K562 (cell line): ENCODE data around the gene MLX. TPM values are rescaled to one million over a fixed set of nuclear protein-coding genes. Genes with fewer than 3 reads are reported as not detected.

Source experiments
- CBX3 ChIP-seq, 2 experiments: IDR thresholded peaks; 1 replicate in 1 of 2; 2 replicates in 1 of 2; pipeline ENCODE4 v1.6.1; 2012; ENCODE audit warnings: inconsistent platforms in 2 of 2, low read length in 2 of 2, borderline replicate concordance in 1 of 2, control low read depth in 1 of 2
- E2F1 ChIP-seq: sonication (generic); formaldehyde crosslinking; IDR thresholded peaks from 2 replicates; pipeline ENCODE4 v1.8.1; 2023; ENCODE audit warnings: mild to moderate bottlenecking, missing genetic modification reagents, moderate library complexity
- IRF1 ChIP-seq: sonication (generic); formaldehyde crosslinking; IDR thresholded peaks from 2 replicates; pipeline ENCODE4 v1.8.0; 2022; ENCODE audit warnings: missing genetic modification reagents, mild to moderate bottlenecking, borderline replicate concordance
- NEUROD1 ChIP-seq: fragments of 150-350 bp; IDR thresholded peaks from 2 replicates; pipeline ENCODE4 v1.6.1; 2014; ENCODE audit warnings: borderline replicate concordance, low read length, low read depth; ENCODE audit not compliant: partially characterized antibody
- NRF1 ChIP-seq, 2 experiments: fragments of 450-650 bp; IDR thresholded peaks in 1 of 2; conservative IDR thresholded peaks in 1 of 2; 2 replicates each; pipeline ENCODE4 v1.6.1; 2014; ENCODE audit warnings: mild to moderate bottlenecking in 2 of 2
- PHF20 ChIP-seq: fragments of 450-650 bp; IDR thresholded peaks from 2 replicates; pipeline ENCODE4 v1.6.1; 2018; ENCODE audit not compliant: partially characterized antibody
- PRDM10 ChIP-seq: fragments of 450-650 bp; IDR thresholded peaks from 2 replicates; pipeline ENCODE4 v1.6.1; 2018; ENCODE audit not compliant: partially characterized antibody
- PTBP1 ChIP-seq: fragments of 200-400 bp; formaldehyde crosslinking; IDR thresholded peaks from 2 replicates; pipeline ENCODE4 v1.6.1; 2017; ENCODE audit warnings: low read depth, low read length
- RREB1 ChIP-seq: fragments of 250-450 bp; sonication (Bioruptor Pico); IDR thresholded peaks from 2 replicates; pipeline ENCODE4 v1.4.0; 2020
- U2AF2 ChIP-seq: fragments of 200-400 bp; formaldehyde crosslinking; optimal IDR thresholded peaks from 2 replicates; pipeline ENCODE3; 2017; ENCODE audit warnings: low read depth, mild to moderate bottlenecking, low read length
- USF2 ChIP-seq: sonication (generic); formaldehyde crosslinking; IDR thresholded peaks from 2 replicates; pipeline ENCODE4 v1.5.0; 2020; ENCODE audit warnings: missing genetic modification reagents
- ZNF717 ChIP-seq: fragments of 250-450 bp; sonication (Bioruptor Pico); IDR thresholded peaks from 2 replicates; pipeline ENCODE4 v1.5.0; 2021
- polyA plus RNA-seq, 8 experiments: library from polyadenylated mRNA; depleted of rRNA in 4 of 8; stranded (reverse) in 5 of 8; unstranded in 3 of 8; fragments of >200 nt; fragmentation: Nextera tagmentation in 2 of 8; fragmentation: Illumina TruSeq in 1 of 8; extraction: Ambion mirVana in 2 of 8; extraction: Trizol in 1 of 8; gene quantifications; 2 replicates each; pipeline versions ENCODE4 v1.2.1 to v1.2.3, GENCODE V29; 2011 to 2014; ENCODE audit warnings: inconsistent platforms in 1 of 8, missing spikeins in 1 of 8
- total RNA-seq, 7 experiments: library from RNA; depleted of rRNA in 6 of 7; stranded (reverse); fragments of >200 nt in 6 of 7; fragmentation: Illumina TruSeq in 2 of 7; extraction: Trizol in 2 of 7; gene quantifications; 2 replicates each; pipeline versions ENCODE4 v1.2.1 to v1.2.3, GENCODE V29; 2011 to 2021; ENCODE audit warnings: low replicate concordance in 1 of 7
- TF ChIP-seq, protein P1 (sequence below): sonication (generic); formaldehyde crosslinking; IDR thresholded peaks from 2 replicates; pipeline ENCODE4 v1.8.0; 2022; ENCODE audit warnings: mild to moderate bottlenecking, missing genetic modification reagents, borderline replicate concordance

MLX gene
- total and polyA plus RNA-seq, 9 of the 15 experiments (the other 6 are each of a cell fraction or from before 2014, with no cell fraction given), result 42.9 to 100 (median 58.9) TPM

GRCh38 chr17:42536048-42536371 lies 30.9 kb upstream of the MLX start, which contains the start of gene NAGLU (continued):
- TF ChIP-seq E2F1 (CRISPR knock-in tag) (no peak), ZNF717 (no peak), PRDM10 (peak; percentile 84), PTBP1 (no peak), IRF1 (CRISPR knock-in tag) (no peak), RREB1 (CRISPR knock-in tag) (no peak), PHF20 (peak; percentile 57), U2AF2 (no peak), USF2 (peak; percentile 98), NEUROD1 (peak; percentile 48), CBX3 (IDR thresholded peaks at IDR 0.05; ENCODE audit: borderline replicate concordance in 1 of 2, low read length in 2 of 2) (peak in 1 of 2 experiments; percentile 28; a peak in 1 of 3 replicates), NRF1 (conservative IDR thresholded peaks at IDR 0.05 in 1 of 2, IDR thresholded peaks at IDR 0.05 in 1 of 2) (no peak)
- TF ChIP-seq, protein P1, sequence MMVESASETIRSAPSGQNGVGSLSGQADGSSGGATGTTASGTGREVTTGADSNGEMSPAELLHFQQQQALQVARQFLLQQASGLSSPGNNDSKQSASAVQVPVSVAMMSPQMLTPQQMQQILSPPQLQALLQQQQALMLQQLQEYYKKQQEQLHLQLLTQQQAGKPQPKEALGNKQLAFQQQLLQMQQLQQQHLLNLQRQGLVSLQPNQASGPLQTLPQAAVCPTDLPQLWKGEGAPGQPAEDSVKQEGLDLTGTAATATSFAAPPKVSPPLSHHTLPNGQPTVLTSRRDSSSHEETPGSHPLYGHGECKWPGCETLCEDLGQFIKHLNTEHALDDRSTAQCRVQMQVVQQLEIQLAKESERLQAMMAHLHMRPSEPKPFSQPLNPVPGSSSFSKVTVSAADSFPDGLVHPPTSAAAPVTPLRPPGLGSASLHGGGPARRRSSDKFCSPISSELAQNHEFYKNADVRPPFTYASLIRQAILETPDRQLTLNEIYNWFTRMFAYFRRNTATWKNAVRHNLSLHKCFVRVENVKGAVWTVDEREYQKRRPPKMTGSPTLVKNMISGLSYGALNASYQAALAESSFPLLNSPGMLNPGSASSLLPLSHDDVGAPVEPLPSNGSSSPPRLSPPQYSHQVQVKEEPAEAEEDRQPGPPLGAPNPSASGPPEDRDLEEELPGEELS (CRISPR knock-in tag), result no peak
